Mesothelial cell of epicardium (in vitro differentiated cells): ENCODE results near the gene MED12L. TPM values are rescaled to one million over a fixed set of nuclear protein-coding genes. Genes with fewer than 3 reads are reported as not detected.
"Not testable (repeated sequence)": the region's sequence is repeated elsewhere in the genome, so short reads cannot be mapped to it uniquely, and the experiment has no call there.

Experiments
- DNase-seq, 2 experiments: peaks; one replicate each; pipeline ENCODE4 v3.0.0; 2021; ENCODE audit warnings: low spot score in 2 of 2; ENCODE audit not compliant: unreplicated experiment in 2 of 2
- H3K27ac Mint-ChIP-seq: 2 replicates; pipeline ENCODE4 v1.8.0; 2021; ENCODE audit warnings: mixed read lengths
- H3K27me3 Mint-ChIP-seq: 2 replicates; pipeline ENCODE4 v1.8.0; 2021; ENCODE audit warnings: low read depth, mixed read lengths
- H3K36me3 Mint-ChIP-seq: 2 replicates; pipeline ENCODE4 v1.8.0; 2021; ENCODE audit warnings: mixed read lengths
- H3K4me1 Mint-ChIP-seq: 2 replicates; pipeline ENCODE4 v1.8.0; 2021; ENCODE audit warnings: mixed read lengths
- H3K4me3 Mint-ChIP-seq: 2 replicates; pipeline ENCODE4 v1.8.0; 2021; ENCODE audit warnings: mild to moderate bottlenecking, moderate library complexity, mixed read lengths
- H3K9me3 Mint-ChIP-seq: 2 replicates; pipeline ENCODE4 v1.8.0; 2021; ENCODE audit warnings: mixed read lengths
- total RNA-seq: library from RNA; stranded (reverse); gene quantifications from 3 replicates; pipeline ENCODE4 v1.2.1, GENCODE V29; 2021
- TF ChIP-seq, protein P1 (sequence below): fragments of 200-600 bp; sonication (generic); IDR thresholded peaks from one replicate; pipeline ENCODE4 v1.5.0; 2021; ENCODE audit warnings: antibody characterized with exemption; ENCODE audit not compliant: unreplicated experiment

The MED12L gene
- total RNA-seq, 1 donor from 2014 or later, result 13.8 TPM

DNA sequence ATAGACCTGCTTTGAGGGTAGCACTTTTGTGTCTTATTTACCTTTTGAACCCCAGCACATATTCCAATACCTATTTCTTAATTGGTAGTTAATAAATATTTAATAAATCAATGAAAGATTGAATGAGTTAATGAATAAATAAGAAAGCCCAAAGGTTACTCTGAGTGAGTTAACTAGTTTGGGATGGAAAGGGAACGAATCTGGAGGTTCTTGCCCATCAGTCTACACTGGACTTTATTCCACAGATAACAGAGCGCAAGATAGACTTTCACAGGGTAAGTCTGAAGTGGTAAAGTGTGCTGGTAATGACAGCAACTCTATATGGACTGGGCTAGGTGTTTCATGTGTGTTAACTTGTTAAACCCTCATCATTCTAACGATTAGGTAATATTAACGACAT lies 33.1 kb upstream of the MED12L start:
- H3K27ac Mint-ChIP-seq, result no peak overlapping the region
- no peaks in the 10 kb centered on the region for H3K27me3 Mint-ChIP-seq
- no peaks in the 10 kb centered on the region for H3K36me3 Mint-ChIP-seq
- no peak for DNase-seq
- H3K4me1 Mint-ChIP-seq, result no peaks in the 10 kb centered on the region
- TF ChIP-seq, protein P1, sequence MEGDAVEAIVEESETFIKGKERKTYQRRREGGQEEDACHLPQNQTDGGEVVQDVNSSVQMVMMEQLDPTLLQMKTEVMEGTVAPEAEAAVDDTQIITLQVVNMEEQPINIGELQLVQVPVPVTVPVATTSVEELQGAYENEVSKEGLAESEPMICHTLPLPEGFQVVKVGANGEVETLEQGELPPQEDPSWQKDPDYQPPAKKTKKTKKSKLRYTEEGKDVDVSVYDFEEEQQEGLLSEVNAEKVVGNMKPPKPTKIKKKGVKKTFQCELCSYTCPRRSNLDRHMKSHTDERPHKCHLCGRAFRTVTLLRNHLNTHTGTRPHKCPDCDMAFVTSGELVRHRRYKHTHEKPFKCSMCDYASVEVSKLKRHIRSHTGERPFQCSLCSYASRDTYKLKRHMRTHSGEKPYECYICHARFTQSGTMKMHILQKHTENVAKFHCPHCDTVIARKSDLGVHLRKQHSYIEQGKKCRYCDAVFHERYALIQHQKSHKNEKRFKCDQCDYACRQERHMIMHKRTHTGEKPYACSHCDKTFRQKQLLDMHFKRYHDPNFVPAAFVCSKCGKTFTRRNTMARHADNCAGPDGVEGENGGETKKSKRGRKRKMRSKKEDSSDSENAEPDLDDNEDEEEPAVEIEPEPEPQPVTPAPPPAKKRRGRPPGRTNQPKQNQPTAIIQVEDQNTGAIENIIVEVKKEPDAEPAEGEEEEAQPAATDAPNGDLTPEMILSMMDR, result no peak
- H3K9me3 Mint-ChIP-seq, result no peaks in the 10 kb centered on the region
- H3K4me3 Mint-ChIP-seq, result no peak overlapping the region

DNA sequence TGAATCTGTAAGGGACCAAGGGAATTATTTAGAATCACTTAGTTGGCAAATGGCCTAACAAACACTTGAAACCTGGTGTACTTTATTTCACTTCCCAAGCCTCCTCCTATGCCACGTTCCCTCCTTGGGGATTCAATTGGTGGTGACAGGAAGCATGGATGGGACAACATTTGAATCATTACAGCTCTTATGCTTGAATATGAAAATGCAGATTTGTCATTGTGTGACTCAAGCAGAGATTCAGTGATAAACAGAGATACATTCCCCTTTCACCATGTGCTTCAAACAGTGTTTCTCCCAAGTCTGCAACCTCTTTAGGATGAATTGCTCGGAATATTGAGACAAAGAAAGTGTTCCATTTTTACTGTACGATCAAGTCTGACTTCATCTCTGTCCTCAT lies 32.7 kb upstream of the MED12L start:
- Mint-ChIP-seq H3K9me3 (no peaks in the 10 kb centered on the region), H3K4me3 (no peak overlapping the region), H3K27ac (no peak overlapping the region)

DNA sequence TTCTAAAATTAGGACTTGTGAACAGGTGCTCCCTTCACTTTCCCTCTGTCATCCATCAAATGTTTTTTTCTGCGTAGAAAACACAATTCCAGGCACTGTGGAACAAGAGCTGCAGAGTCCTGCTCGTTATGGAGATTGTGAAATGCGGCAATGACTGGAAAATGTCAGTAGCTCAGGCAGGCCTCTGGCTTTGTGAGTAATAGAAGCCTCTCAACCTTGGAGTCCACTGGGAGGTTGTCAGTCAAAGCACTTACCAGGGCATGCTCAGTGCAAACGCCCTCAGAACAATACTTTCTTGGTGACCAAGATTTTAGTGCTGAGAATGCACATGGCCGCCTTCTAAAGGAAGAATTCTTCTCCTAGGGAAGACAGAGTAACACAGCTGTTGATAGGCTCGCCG lies 26.7 kb upstream of the MED12L start:
- TF ChIP-seq, protein P1, result no peak
- Mint-ChIP-seq H3K4me1 (no peaks in the 10 kb centered on the region), H3K9me3 (no peaks in the 10 kb centered on the region), H3K27me3 (no peaks in the 10 kb centered on the region), H3K27ac (no peak overlapping the region), H3K4me3 (no peak overlapping the region), H3K36me3 (no peaks in the 10 kb centered on the region)
- DNase-seq, result no peak

More for the DNA sequence above, 32.7 kb upstream of the MED12L start:
- TF ChIP-seq, protein P1, result no peak
- Mint-ChIP-seq H3K4me1 (no peaks in the 10 kb centered on the region), H3K36me3 (no peaks in the 10 kb centered on the region), H3K27me3 (no peaks in the 10 kb centered on the region)
- DNase-seq, result no peak

DNA sequence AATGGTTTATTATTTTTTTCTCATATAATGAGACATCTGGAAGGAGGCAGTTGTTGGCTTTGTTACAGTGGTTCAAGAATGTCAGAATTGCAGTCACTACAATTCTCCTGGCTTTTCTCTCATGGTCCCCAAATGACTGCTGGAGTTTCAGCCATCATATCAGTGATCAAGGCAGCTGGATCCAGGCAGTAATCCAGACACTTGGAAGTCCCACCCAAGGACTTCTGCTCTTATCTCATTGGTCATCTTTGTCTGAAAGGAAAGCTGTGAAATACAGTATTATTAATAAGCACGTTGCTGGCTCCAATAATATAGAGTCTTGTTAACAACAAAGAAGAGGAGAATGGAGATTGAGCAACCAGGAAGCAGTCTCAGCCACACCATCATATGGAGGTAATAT lies 22.9 kb upstream of the MED12L start:
- Mint-ChIP-seq H3K27me3 (no peaks in the 10 kb centered on the region), H3K27ac (no peak overlapping the region)
- DNase-seq, result no peak

DNA sequence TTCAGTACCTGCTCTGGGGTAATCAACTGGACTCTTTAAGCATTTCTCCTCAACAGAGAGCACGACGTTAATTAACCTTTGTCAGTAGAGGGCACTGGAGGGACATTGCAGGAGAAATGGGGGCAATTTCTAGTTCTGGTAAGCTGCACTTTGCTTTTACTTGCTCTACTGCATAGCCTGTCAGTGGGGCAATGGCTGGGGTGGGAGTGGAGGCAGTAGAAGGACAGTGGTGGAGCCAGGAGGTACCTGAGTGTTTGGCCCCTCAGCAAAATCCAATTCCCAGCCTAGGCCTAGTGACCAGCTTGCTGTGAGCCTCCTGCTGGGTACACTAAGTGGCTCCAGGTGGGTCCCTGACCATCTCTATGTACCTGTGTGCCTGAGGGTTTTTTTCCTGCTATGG lies 18.3 kb upstream of the MED12L start:
- no peak overlapping the region for H3K4me3 Mint-ChIP-seq
- no peaks in the 10 kb centered on the region for H3K36me3 Mint-ChIP-seq
- H3K27me3 Mint-ChIP-seq, result no peaks in the 10 kb centered on the region
- no peak overlapping the region for H3K27ac Mint-ChIP-seq
- no peaks in the 10 kb centered on the region for H3K4me1 Mint-ChIP-seq
- DNase-seq, result no peak
- peaks cover 5% of the 10 kb centered on the region for H3K9me3 Mint-ChIP-seq
- TF ChIP-seq, protein P1, result no peak

More for the DNA sequence above, 22.9 kb upstream of the MED12L start:
- no peak overlapping the region for H3K4me3 Mint-ChIP-seq
- no peaks in the 10 kb centered on the region for H3K36me3 Mint-ChIP-seq
- TF ChIP-seq, protein P1, result no peak
- peaks cover 5% of the 10 kb centered on the region for H3K9me3 Mint-ChIP-seq
- no peaks in the 10 kb centered on the region for H3K4me1 Mint-ChIP-seq

DNA sequence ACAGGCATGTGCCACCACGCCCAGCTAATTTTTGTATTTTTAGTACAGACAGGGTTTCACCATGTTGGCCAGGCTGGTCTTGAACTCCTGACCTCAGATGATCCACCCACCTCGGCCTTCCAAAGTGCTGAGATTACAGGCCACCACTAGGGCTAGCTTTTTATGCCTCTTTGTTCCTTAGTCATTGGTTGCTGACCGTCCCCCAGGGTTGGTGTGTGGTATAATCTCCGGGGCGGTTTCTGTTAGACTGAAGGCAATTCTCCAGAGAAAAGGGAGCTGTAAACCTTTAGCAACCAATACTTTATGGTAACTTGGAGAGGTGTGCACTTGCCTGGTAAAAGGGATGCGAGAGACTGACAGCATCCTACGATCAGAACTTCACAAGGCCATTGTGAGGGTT lies 12.6 kb upstream of the MED12L start:
- not testable (repeated sequence) for H3K27me3 Mint-ChIP-seq, H3K4me1 Mint-ChIP-seq, DNase-seq, H3K9me3 Mint-ChIP-seq, H3K27ac Mint-ChIP-seq, H3K36me3 Mint-ChIP-seq, H3K4me3 Mint-ChIP-seq
